HG03520 (cell line): ENCODE results near the gene CYFIP2.
"Not testable (repeated sequence)": the region's sequence is repeated elsewhere in the genome, so short reads cannot be mapped to it uniquely, and the experiment has no call there.

Source experiments
- ATAC-seq: cut with Tn5 transposase; IDR thresholded peaks from one replicate; pipeline ENCODE4 v1.9.1; 2021; ENCODE audit warnings: mild to moderate bottlenecking, moderate library complexity; ENCODE audit not compliant: unreplicated experiment

Gene CYFIP2

GRCh38 chr5:157265714-157266285, at the start of gene CYFIP2:
TSS of gene CYFIP2 (plus strand) at chr5:157266123. CDS start at chr5:157285362, 19,239 bp downstream.
- ATAC-seq, result peak; percentile 85

DNA sequence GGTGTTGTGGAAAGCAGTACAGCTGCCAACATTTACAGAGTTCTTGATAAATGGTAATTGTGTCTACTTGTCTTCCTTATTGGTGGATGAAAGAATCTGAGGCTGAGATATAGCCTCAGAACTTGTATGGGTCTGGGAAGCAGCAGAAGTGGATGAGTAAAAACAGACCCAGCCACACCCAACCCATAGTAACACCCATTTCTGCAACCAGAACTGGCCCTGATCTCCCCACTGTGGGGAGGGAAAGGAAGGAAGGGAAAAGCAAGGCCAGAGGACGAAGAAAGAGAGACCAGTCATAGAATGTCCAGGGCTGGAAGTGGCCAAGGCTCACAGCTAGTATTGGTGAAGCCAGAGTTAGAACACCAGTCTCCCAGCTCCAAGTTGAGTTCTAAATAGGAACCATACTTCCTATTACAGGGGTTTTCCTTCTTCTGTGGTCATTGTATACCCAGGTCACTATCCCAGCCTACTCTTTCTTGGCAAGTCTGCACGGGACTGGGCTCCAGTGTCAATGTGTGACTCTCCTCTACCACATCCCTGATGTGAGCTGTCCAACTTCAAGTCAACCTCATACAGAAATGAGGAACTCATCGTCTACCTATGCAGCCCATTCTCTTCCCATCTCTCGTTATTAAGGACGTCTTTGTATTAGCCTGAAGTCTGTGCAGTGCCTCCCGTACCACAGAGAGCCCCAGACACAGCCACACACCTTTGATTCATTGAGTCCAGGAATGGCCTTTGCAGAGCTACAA, 49.4 kb upstream of the CYFIP2 start:
- no peak for ATAC-seq

- ATAC-seq, result no peak
These were observed 48.5 kb upstream of the CYFIP2 start for GRCh38 chr5:157217289-157218024.

DNA sequence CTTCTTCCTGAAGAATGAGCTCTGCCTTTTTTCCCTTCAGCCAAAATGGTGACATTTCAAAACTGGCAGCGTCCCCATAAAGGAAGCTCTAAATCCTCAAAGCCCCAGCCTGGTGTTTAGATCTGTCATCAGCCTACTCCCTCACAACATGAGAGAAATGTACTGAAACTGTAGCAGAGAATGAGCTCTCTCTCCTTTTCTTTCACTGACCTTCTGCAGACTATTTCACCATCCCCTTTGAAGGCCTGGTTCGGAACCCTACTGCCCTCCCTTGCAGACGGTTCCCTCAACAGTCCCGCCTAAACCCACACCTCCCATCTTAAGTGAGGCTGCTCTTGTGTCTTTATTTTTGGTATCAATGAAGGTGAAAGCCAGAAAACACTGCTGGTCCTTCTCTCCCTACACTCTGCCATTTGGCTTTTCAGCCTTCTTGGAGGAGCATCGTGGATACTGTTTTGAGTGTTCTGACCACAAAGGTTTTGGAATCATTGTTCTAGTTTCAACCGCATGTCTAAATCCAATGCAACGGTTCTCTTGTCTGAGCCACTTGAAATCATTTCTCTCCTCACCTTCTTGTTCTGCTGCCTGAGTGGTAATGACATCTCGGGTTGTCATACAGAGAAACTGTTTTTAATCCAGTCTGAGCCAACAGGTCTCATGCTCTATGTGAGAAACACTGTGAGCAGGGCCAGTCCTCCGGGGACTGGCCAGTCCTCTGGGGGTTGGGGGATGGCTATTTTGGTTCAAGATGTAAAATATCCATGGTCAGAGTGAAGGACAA, 46.2 kb upstream of the CYFIP2 start:
- ATAC-seq, result peak; percentile 62

DNA sequence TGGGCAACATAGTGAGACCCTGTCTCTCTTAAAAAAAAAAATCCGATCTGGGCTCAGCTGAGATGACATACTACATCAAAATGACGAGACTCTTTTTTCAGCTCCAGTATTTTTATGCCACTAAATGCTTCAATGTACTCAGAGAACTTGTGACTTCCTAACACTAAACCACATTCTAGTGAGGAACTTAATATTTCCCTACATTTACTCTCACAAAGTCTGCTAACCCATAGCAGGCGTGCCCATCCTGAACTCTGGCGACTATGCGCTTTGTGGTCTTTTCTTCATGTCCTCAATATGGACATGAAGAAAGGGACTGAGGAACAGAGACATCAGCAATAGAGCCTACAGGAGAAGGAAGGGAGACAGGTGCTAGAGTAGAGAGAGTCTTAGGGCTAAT, 44.0 kb upstream of the CYFIP2 start:
- ATAC-seq, result no peak

- ATAC-seq, result peak; percentile 31
These were observed 43.3 kb upstream of the CYFIP2 start for GRCh38 chr5:157222506-157223230.

DNA sequence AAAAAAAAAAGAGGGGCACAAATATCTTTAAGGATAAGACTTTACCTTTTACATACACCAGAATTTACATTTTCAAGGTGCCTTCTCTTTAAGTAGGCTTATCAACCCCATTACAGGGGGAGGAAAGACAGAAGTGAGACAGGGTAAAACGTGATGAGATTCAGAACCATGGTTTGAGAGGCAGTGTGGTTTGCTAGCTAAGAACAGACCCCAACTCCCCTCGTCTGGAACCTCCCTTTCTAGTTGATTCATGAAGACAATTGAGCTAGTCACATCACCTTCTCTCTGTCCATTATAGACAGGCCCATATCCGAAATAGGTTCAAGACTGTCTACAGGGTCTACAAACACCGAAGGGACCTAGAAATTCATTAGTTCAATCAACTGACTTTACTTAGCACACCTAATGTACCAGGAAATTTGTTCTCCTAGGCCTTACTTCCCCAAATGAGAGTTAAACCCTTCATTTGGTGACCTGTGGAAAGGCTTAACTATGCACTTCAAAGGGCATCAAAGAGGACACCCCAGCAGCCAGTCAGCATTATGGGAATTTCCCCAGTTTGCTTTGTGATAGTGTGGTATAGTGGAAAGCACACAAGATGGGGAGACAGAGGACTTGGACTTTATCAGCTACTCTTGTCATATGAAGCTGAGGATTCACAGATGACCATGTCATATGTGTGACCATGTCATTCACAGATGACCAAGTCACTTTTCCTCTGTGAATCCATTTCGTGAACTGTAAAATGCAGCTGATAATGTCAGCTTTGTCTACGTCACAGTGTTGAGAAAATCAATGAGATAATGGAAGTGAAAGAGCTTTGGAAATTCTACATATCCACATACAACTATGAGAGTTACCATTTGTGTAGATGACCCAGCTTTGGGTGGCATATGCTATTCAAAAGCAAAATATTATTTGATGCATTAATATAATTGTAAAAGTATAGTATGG, 40.2 kb upstream of the CYFIP2 start:
- ATAC-seq, result no peak

DNA sequence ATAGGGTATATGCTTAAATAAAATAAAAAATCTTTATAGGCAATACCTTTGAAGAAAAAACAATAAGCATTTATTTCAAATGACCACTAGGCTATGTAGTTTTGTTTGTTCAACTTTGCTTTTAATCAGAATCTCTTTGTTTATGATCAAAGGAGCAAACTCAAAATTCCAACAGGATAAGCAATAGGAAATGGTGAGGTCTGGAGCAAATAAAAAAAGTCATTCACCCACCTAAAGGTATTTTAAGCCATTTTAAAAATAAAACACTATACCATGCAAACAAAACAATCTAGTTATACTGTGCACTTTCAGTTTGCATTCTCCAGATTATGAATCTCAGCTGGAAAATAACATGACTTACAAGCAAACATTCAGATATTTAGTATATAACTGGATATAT, 35.3 kb upstream of the CYFIP2 start:
- no peak for ATAC-seq

DNA sequence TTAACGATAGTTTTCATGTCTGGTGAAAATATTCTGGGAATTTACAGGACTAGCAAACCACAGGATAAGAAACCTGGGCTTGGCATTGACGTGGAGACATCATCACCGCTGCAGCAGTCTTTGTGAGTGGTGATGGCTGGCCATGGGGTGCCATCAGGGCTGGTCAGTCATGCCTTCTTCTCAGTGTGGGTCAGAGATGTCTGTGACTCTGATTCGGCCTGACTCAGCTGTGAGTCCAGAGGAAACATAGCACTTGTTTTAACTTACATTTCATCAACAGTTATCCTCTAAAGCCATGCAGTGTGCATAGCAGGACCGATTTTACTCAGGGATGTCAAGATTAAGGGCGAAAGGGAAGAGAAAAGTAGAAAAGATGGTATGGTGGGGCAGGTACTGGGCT, 33.2 kb upstream of the CYFIP2 start:
- ATAC-seq, result no peak

DNA sequence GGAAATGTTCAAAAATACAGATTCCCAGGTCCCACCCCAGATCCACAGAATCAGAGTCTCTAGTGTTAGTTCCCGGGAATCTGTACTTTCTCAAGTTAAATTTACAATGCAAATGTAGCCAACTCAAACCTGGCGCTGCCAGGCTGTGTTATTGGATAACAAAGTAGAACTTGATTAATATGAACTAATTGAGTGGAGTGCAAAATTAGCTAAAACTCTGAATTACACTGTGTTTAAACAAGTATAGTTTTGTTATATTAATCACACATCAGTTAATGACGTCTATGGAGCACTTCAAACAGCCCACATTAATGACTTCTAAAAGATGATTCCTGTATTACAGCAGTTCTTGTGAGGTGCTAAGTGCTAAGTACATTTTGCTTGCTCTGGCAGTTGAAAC, 32.4 kb upstream of the CYFIP2 start:
- ATAC-seq, result no peak

DNA sequence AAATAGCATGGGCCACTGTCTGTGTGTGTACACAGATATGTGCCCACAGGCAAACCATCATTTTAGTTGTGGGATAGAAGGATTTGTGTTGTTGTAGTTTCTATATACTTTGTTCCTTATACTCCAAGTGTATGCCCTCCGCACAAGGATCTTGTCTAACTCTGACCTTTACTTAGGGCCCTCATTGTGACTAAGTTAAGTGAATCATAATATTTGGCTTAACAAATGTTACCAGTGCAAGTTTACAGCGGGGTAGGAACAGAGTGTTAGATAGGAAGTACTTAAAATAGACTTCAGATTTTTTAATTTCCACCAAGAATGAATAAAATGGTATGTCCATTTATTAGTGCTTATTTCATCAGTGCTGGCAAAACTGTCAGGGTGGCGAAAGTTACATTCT, 29.5 kb upstream of the CYFIP2 start:
- ATAC-seq, result no peak

DNA sequence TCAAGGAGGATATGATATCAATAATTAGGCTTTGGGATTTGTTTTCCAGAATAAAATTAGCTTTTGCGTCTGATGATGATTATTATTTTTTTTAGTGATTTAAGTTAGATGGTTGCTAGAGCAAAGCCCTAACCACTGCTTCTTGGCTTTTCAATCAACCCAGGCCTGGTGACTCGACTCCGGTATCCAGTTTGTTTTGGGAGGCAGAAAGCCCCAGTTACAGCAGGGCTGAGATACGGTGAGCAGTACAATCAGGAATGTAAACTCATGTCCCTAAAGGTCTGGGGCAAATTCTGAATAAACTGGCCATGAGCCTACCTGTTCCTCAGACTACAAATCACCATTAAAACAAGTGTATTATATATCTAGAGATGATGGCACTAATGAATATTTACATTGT, 24.4 kb upstream of the CYFIP2 start:
- ATAC-seq, result no peak

- not testable (repeated sequence) for ATAC-seq
These were observed 21.2 kb upstream of the CYFIP2 start for GRCh38 chr5:157244704-157245103.

GRCh38 chr5:157245476-157245875, 20.4 kb upstream of the CYFIP2 start:
- no peak for ATAC-seq

GRCh38 chr5:157245886-157246285, 20.0 kb upstream of the CYFIP2 start:
- ATAC-seq, result no peak

- ATAC-seq, result no peak
These were observed 18.7 kb upstream of the CYFIP2 start for GRCh38 chr5:157247267-157247666.

DNA sequence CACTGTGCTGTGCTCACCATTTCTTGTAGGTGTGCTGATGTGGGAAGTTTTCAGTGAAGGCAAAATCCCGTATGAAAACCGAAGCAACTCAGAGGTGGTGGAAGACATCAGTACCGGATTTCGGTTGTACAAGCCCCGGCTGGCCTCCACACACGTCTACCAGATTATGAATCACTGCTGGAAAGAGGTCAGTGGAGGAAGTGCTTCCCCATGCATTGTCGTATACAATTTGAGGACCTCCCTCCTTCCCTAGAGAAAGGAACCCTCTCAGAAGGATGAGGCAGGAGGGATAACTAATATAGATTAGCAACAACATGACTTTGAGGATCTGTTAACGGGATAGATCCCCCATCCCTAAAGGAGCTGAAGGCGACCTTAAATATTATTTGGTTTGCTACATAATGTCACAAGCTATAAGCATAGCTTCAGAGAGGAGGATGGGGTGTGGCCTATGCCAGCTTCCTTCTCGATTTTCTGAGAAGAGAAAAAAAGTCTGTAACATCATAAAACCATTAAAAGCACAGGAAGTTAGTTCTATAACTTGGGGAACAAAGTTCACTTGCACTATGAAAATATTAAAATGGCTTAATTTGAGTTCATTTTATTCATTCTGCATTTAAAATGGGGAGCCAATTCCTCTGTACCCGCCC, 17.0 kb upstream of the CYFIP2 start:
- ATAC-seq, result no peak

DNA sequence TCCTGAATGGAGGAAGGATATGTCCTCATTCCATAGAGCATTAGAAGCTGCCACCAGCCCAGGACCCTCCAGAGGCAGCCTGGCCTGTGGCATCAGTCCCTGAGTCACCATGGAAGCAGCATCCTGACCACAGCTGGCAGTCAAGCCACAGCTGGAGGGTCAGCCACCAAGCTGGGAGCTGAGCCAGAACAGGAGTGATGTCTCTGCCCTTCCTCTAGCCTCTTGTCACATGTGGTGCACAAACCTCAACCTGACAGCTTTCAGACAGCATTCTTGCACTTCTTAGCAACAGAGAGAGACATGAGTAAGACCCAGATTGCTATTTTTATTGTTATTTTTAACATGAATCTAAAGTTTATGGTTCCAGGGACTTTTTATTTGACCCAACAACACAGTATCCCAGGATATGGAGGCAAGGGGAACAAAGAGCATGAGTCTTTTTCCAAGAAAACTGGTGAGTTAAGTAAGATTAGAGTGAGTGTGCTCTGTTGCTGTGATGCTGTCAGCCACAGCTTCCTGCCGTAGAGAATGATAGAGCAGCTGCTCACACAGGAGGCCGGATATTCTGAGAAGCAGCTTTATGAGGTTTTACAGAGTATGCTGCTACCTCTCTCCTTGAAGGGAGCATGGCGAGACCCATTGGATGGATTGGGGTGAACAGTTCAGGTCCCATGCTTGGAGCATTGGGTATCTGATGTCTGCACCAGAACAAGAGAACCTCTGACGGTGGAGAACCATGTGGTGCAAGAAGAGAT, 13.0 kb upstream of the CYFIP2 start:
- ATAC-seq, result peak; percentile 97
